Gastroesophageal sphincter (tissue), 3 donors: ENCODE data around the gene RAD51B.

Experiments
- EP300 ChIP-seq: sonication (generic); formaldehyde crosslinking; IDR thresholded peaks from one replicate; pipeline ENCODE4 v1.6.1; 2017; ENCODE audit warnings: antibody characterized with exemption, mild to moderate bottlenecking
- POLR2A ChIP-seq, 2 donors: fragments of 450-650 bp; IDR thresholded peaks; one replicate each; pipeline ENCODE4 v1.6.1; 2017; ENCODE audit warnings: antibody characterized with exemption in 2 of 2, mild to moderate bottlenecking in 2 of 2, moderate library complexity in 1 of 2
- POLR2AphosphoS5 ChIP-seq: sonication (generic); formaldehyde crosslinking; IDR thresholded peaks from one replicate; pipeline ENCODE4 v1.6.1; 2017; ENCODE audit warnings: antibody characterized with exemption
- TF ChIP-seq, protein P1 (sequence below), 4 experiments: fragments of 200-600 bp in 2 of 4; fragments of 450-650 bp in 2 of 4; sonication (generic) in 1 of 4; IDR thresholded peaks; one replicate each; pipeline ENCODE4 v1.5.1; 2017 to 2019; ENCODE audit warnings: antibody characterized with exemption in 4 of 4, mild to moderate bottlenecking in 2 of 4, moderate library complexity in 2 of 4

- TF ChIP-seq, protein P1, sequence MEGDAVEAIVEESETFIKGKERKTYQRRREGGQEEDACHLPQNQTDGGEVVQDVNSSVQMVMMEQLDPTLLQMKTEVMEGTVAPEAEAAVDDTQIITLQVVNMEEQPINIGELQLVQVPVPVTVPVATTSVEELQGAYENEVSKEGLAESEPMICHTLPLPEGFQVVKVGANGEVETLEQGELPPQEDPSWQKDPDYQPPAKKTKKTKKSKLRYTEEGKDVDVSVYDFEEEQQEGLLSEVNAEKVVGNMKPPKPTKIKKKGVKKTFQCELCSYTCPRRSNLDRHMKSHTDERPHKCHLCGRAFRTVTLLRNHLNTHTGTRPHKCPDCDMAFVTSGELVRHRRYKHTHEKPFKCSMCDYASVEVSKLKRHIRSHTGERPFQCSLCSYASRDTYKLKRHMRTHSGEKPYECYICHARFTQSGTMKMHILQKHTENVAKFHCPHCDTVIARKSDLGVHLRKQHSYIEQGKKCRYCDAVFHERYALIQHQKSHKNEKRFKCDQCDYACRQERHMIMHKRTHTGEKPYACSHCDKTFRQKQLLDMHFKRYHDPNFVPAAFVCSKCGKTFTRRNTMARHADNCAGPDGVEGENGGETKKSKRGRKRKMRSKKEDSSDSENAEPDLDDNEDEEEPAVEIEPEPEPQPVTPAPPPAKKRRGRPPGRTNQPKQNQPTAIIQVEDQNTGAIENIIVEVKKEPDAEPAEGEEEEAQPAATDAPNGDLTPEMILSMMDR (IDR thresholded peaks at IDR 0.05): no peak
- TF ChIP-seq POLR2AphosphoS5: no peak
- no peak for TF ChIP-seq EP300
- TF ChIP-seq POLR2A (IDR thresholded peaks at IDR 0.05): no peak
Observed at GRCh38 chr14:68414121-68414520, 594.5 kb downstream of the RAD51B start.
